SK-N-SH treated with all-trans-retinoic acid at 6 μM for 48 hours (cell line): ENCODE measurements around the gene SYNDIG1L.

Experiments
- ATAC-seq: fragments of 200-7000 bp; cut with Tn5 transposase; 3 replicates; pipeline ENCODE4 v1.9.1; 2020; ENCODE audit warnings: mild to moderate bottlenecking, moderate library complexity
- OSR1 ChIP-seq: fragments of 250-450 bp; sonication (Bioruptor Pico); IDR thresholded peaks from 2 replicates; pipeline ENCODE4 v1.8.0; 2022; ENCODE audit warnings: moderate library complexity, mild to moderate bottlenecking, inconsistent platforms
- ZNF565 ChIP-seq: fragments of 450-650 bp; formaldehyde crosslinking; conservative IDR thresholded peaks from 2 replicates; pipeline ENCODE4 v1.5.0; 2020; ENCODE audit warnings: low read depth, mild to moderate bottlenecking, moderate library complexity
- TF ChIP-seq, protein P1 (sequence below): fragments of 250-450 bp; sonication (Bioruptor Pico); IDR thresholded peaks from 2 replicates; pipeline ENCODE4 v1.8.0; 2020; ENCODE audit warnings: mild to moderate bottlenecking, moderate library complexity, borderline replicate concordance

SYNDIG1L gene

DNA sequence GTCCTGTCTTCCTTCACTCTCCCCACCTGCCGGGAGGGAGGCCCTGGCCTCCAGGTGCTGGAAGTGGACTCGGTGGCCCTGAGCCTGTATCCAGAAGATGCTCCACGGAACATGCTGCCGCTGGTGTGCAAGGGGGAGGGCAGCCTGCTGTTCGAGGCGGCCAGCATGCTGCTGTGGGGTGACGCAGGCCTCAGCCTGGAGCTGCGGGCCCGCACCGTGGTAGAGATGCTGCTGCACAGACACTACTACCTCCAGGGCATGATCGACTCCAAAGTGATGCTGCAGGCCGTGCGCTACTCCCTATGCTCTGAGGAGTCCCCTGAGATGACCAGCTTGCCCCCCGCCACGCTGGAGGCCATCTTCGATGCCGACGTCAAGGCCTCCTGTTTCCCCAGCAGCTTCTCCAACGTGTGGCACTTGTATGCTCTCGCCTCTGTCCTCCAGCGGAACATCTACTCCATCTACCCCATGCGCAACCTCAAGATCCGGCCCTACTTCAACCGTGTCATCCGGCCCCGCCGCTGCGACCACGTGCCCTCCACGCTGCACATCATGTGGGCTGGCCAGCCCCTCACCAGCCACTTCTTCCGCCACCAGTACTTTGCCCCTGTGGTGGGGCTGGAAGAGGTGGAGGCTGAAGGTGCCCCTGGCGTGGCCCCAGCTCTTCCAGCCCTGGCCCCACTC lies 69.0 kb downstream of the SYNDIG1L start:
- no peak for ATAC-seq
- TF ChIP-seq, protein P1, sequence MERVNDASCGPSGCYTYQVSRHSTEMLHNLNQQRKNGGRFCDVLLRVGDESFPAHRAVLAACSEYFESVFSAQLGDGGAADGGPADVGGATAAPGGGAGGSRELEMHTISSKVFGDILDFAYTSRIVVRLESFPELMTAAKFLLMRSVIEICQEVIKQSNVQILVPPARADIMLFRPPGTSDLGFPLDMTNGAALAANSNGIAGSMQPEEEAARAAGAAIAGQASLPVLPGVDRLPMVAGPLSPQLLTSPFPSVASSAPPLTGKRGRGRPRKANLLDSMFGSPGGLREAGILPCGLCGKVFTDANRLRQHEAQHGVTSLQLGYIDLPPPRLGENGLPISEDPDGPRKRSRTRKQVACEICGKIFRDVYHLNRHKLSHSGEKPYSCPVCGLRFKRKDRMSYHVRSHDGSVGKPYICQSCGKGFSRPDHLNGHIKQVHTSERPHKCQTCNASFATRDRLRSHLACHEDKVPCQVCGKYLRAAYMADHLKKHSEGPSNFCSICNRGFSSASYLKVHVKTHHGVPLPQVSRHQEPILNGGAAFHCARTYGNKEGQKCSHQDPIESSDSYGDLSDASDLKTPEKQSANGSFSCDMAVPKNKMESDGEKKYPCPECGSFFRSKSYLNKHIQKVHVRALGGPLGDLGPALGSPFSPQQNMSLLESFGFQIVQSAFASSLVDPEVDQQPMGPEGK (CRISPR knock-in tag): no peak
- TF ChIP-seq OSR1 (CRISPR knock-in tag) (no peak), ZNF565 (CRISPR knock-in tag) (no peak)
